Panc1 (cell line): ENCODE measurements around the gene TMEM269. TPM values are rescaled to one million over a fixed set of nuclear protein-coding genes. Genes with fewer than 3 reads are reported as not detected.

ENCODE experiments used
- ATAC-seq: fragments of 200-7000 bp; cut with Tn5 transposase; 2 replicates; pipeline ENCODE4 v1.9.1; 2020; ENCODE audit warnings: mild to moderate bottlenecking, moderate library complexity
- BruUV-seq: library from RNA; stranded (reverse); fragments of 400-500 nt; replicated peaks from 2 replicates; lab custom pipeline; 2021; lab: Mats Ljungman, UMichigan
- CTCF ChIA-PET: fragments of 300-600 bp; sonication (Branson Sonifier 250); formaldehyde crosslinking; loops from one replicate; lab custom pipeline; 2022; ENCODE audit warnings: antibody characterized with exemption; lab: Charles Lee
- POLR2A ChIA-PET: fragments of 300-600 bp; sonication (Branson Sonifier 250); formaldehyde crosslinking; loops from one replicate; lab custom pipeline; 2022; ENCODE audit warnings: antibody characterized with exemption; lab: Charles Lee
- DNase-seq: peaks from one replicate; pipeline ENCODE4 v3.0.0-alpha.2; 2010; ENCODE audit warnings: low read depth, low spot score
- H3K27ac ChIP-seq: 2 replicates; pipeline ENCODE4 v1.5.1; 2011; ENCODE audit warnings: mild to moderate bottlenecking, low read length, inconsistent platforms
- H3K27me3 ChIP-seq: fragments of 200-500 bp; sonication (Bioruptor generic); 2 replicates; pipeline ENCODE4 v1.6.0; 2014; ENCODE audit warnings: low read length, inconsistent platforms; ENCODE audit not compliant: control insufficient read depth, insufficient read depth
- H3K36me3 ChIP-seq: fragments of 200-500 bp; sonication (Bioruptor generic); 2 replicates; pipeline ENCODE4 v1.5.1; 2014; ENCODE audit warnings: inconsistent platforms, mild to moderate bottlenecking, low read length, moderate library complexity; ENCODE audit not compliant: control insufficient read depth, insufficient read depth
- H3K4me1 ChIP-seq: 2 replicates; pipeline ENCODE4 v1.5.1; 2011; ENCODE audit warnings: inconsistent platforms, mild to moderate bottlenecking, low read length, moderate library complexity; ENCODE audit not compliant: control insufficient read depth, insufficient read depth
- H3K4me3 ChIP-seq, 2 experiments: 2 replicates each; pipeline ENCODE4 v1.5.1; 2011 to 2012; ENCODE audit warnings: low read depth in 2 of 2, low read length in 2 of 2, mild to moderate bottlenecking in 2 of 2, inconsistent platforms in 1 of 2, moderate library complexity in 1 of 2
- H3K9me3 ChIP-seq: fragments of 200-500 bp; sonication (Bioruptor generic); 2 replicates; pipeline ENCODE4 v1.5.1; 2014; ENCODE audit warnings: low read depth, mild to moderate bottlenecking, inconsistent platforms, low read length, moderate library complexity; ENCODE audit not compliant: control insufficient read depth, insufficient read depth
- CTCF ChIP-seq: fragments of 450-650 bp; IDR thresholded peaks from 2 replicates; pipeline ENCODE4 v1.5.1; 2017; ENCODE audit warnings: mild to moderate bottlenecking
- POLR2AphosphoS5 ChIP-seq: IDR thresholded peaks from 2 replicates; pipeline ENCODE4 v1.6.1; 2012; ENCODE audit warnings: mild to moderate bottlenecking, low read depth, low read length, moderate library complexity
- REST ChIP-seq, 2 experiments: IDR thresholded peaks; 2 replicates each; pipeline ENCODE4 v1.6.1; 2011 to 2012; ENCODE audit warnings: low read depth in 2 of 2, control low read depth in 1 of 2, low read length in 1 of 2, mild to moderate bottlenecking in 1 of 2, moderate library complexity in 1 of 2; ENCODE audit not compliant: insufficient read depth in 1 of 2
- SIN3A ChIP-seq: IDR thresholded peaks from 2 replicates; pipeline ENCODE4 v1.6.1; 2012; ENCODE audit warnings: low read depth, mild to moderate bottlenecking, low read length, moderate library complexity, borderline replicate concordance; ENCODE audit not compliant: insufficient read depth
- TCF7L2 ChIP-seq: IDR thresholded peaks from 2 replicates; pipeline ENCODE4 v1.6.1; 2011; ENCODE audit warnings: mild to moderate bottlenecking, low read depth, low read length, inconsistent platforms
- in situ Hi-C: cut with HindIII; loops from 2 replicates; pipeline ENCODE4 v1.10.0; 2016; ENCODE audit warnings: low sequenced_read_pairs, low pct_unique_long_range_greater_than_20kb
- intact Hi-C: fragments of 100-400 bp; cut with micrococcal nuclease; formaldehyde crosslinking; loops from one replicate; pipeline ENCODE4 v1.10.0; 2022; ENCODE audit not compliant: unreplicated experiment
- total RNA-seq: library from RNA; stranded (reverse); gene quantifications from one replicate; pipeline ENCODE4 v1.2.1, GENCODE V29; 2021; ENCODE audit not compliant: unreplicated experiment

The TMEM269 gene
- total RNA-seq, 1 experiment from 2014 or later: 0.13 TPM

GRCh38 chr1:42838482-42839190, 53.8 kb downstream of the TMEM269 start:
- DNase-seq: no peak
- intact Hi-C loops: no loop called here
- Histone ChIP-seq H3K4me1 (no peaks in the 10 kb centered on the region), H3K4me3 (no peak overlapping the region), H3K36me3 (no peaks in the 10 kb centered on the region), H3K9me3 (no peaks in the 10 kb centered on the region), H3K27me3 (no peaks in the 10 kb centered on the region), H3K27ac (no peak overlapping the region)
- in situ Hi-C loops: no loop called here
- POLR2A ChIA-PET: no interaction called here
- BruUV-seq: no TSS peak
- CTCF ChIA-PET: no interaction called here
- no peak for ATAC-seq
- TF ChIP-seq REST (IDR thresholded peaks at IDR 0.05; ENCODE audit: insufficient read depth in 1 of 2, low read depth in 2 of 2, low read length in 1 of 2) (no peak), TCF7L2 (no peak), CTCF (no peak), SIN3A (no peak), POLR2AphosphoS5 (no peak)

- TF ChIP-seq CTCF: no peak
- TF ChIP-seq REST (IDR thresholded peaks at IDR 0.05; ENCODE audit: insufficient read depth in 1 of 2, low read depth in 2 of 2, low read length in 1 of 2): no peak
- TF ChIP-seq TCF7L2: no peak
- no peak for TF ChIP-seq SIN3A
- TF ChIP-seq POLR2AphosphoS5: no peak
Observed at GRCh38 chr1:42841010-42841409, 56.2 kb downstream of the TMEM269 start.

More at GRCh38 chr1:42841010-42841409, 56.2 kb downstream of the TMEM269 start:
- ATAC-seq (no peak), DNase-seq (no peak)
- no peaks in the 10 kb centered on the region for H3K27me3 ChIP-seq
- in situ Hi-C loops: no loop called here
- BruUV-seq: no TSS peak
- no peak overlapping the region for H3K4me3 ChIP-seq
- no peaks in the 10 kb centered on the region for H3K9me3 ChIP-seq
- peaks cover 5% of the 10 kb centered on the region; the same call in 1 of the 2 replicates for H3K4me1 ChIP-seq
- no peaks in the 10 kb centered on the region for H3K36me3 ChIP-seq
- CTCF ChIA-PET: no interaction called here
- no peak overlapping the region for H3K27ac ChIP-seq
- POLR2A ChIA-PET: interaction anchor here (0.5 kb wide), 1 partner anchor 115 kb away, joined by 5 read pairs; no protein-coding TSS in a partner anchor
- intact Hi-C loops: no loop called here
